AG09319 (cell line): ENCODE data around the gene RND2.

Experiments used
- DNase-seq: peaks from one replicate; pipeline ENCODE4 v3.0.0-alpha.2; 2010; ENCODE audit warnings: low read depth; ENCODE audit errors: extremely low read depth
- CTCF ChIP-seq: IDR thresholded peaks from 2 replicates; pipeline ENCODE4 v1.5.1; 2011; ENCODE audit warnings: low read depth, mild to moderate bottlenecking, inconsistent platforms, low read length, moderate library complexity

RND2 gene

GRCh38 chr17:43070257-43070656, 45.2 kb downstream of the RND2 start:
- TF ChIP-seq CTCF, result no peak
- no peak for DNase-seq

- no peak for TF ChIP-seq CTCF
- no peak for DNase-seq
Observed at GRCh38 chr17:43070872-43071271, 45.8 kb downstream of the RND2 start.

GRCh38 chr17:43074869-43075268, 49.8 kb downstream of the RND2 start:
- no peak for TF ChIP-seq CTCF

GRCh38 chr17:43079641-43080302, 54.7 kb downstream of the RND2 start:
- no peak for TF ChIP-seq CTCF
- no peak for DNase-seq

More at GRCh38 chr17:43074869-43075268, 49.8 kb downstream of the RND2 start:
- DNase-seq, result no peak
